Lower leg skin (tissue), 4 donors: ENCODE results near the gene RPS6KC1. TPM values are rescaled to one million over a fixed set of nuclear protein-coding genes. Genes with fewer than 3 reads are reported as not detected.

Experiments
- DNase-seq, 2 donors: peaks; one replicate each; pipeline ENCODE4 v3.0.0-alpha.2; 2019; ENCODE audit warnings: low spot score in 2 of 2
- H3K4me3 ChIP-seq: fragments of 200-600 bp; sonication (generic); 2 replicates; pipeline ENCODE4 v1.5.1; 2017; ENCODE audit warnings: mild to moderate bottlenecking, low read depth; ENCODE audit not compliant: poor library complexity, severe bottlenecking
- CTCF ChIP-seq, 3 donors: fragments of 450-650 bp; IDR thresholded peaks; one replicate each; pipeline ENCODE4 v1.5.1; 2016; ENCODE audit warnings: antibody characterized with exemption in 3 of 3, mild to moderate bottlenecking in 3 of 3, moderate library complexity in 2 of 3
- POLR2A ChIP-seq, 2 donors: fragments of 450-650 bp; IDR thresholded peaks; one replicate each; pipeline ENCODE4 v1.6.1; 2016 to 2017; ENCODE audit warnings: antibody characterized with exemption in 2 of 2, mild to moderate bottlenecking in 1 of 2, moderate library complexity in 1 of 2
- WGBS, 2 donors: methylation state at CpG; one replicate each; pipeline ENCODE4 v1.1.5; 2018; 5-methylcytosine and 5-hydroxymethylcytosine counted together
- intact Hi-C: fragments of 100-400 bp; cut with DNase I; formaldehyde crosslinking; loops from one replicate; pipeline ENCODE4 v1.15.0; 2023; ENCODE audit warnings: low total_unique reads
- total RNA-seq, 4 donors: library from RNA; depleted of rRNA; stranded (reverse); fragments of >200 nt; gene quantifications; one replicate each; pipeline ENCODE4 v1.1.0, GENCODE V29; 2016

RPS6KC1 gene
- total RNA-seq, 4 donors from 2014 or later: 7.6 to 15.5 (median 10.6) TPM

DNA sequence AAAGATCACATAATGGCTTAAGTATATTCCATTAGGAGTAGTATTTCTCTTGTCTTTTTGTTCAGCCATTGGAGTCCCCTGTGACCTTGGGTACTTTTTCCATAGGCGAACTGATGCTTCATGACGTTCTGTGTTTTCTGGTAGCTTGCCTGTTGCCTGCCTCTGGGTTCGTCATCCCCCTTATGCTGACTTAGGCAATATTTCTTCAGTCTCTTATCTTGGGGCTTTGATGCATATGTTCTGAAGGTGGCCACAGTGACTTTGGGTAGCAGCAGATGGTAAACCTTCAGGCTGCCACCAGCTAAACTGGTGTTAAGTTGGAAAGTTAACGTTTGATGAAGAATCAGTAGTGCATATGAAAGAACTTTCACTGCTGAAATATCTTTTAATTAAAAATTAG, 170.2 kb downstream of the RPS6KC1 start:
- no peak overlapping the region for H3K4me3 ChIP-seq
- intact Hi-C loops: no loop called here
- TF ChIP-seq CTCF (IDR thresholded peaks at IDR 0.05): no peak
- no peak for TF ChIP-seq POLR2A (IDR thresholded peaks at IDR 0.05)
- 82% methylated on average over 4 of the region's 4 CpGs for WGBS, 2 donors
- no peak for DNase-seq

GRCh38 chr1:213227458-213227857, 176.4 kb downstream of the RPS6KC1 start:
- 96% methylated on average over 2 of the region's 2 CpGs for WGBS, 2 donors
- intact Hi-C loops: no loop called here
- TF ChIP-seq CTCF (IDR thresholded peaks at IDR 0.05): no peak
- TF ChIP-seq POLR2A (IDR thresholded peaks at IDR 0.05): no peak
- H3K4me3 ChIP-seq: no peak overlapping the region
- DNase-seq: no peak

DNA sequence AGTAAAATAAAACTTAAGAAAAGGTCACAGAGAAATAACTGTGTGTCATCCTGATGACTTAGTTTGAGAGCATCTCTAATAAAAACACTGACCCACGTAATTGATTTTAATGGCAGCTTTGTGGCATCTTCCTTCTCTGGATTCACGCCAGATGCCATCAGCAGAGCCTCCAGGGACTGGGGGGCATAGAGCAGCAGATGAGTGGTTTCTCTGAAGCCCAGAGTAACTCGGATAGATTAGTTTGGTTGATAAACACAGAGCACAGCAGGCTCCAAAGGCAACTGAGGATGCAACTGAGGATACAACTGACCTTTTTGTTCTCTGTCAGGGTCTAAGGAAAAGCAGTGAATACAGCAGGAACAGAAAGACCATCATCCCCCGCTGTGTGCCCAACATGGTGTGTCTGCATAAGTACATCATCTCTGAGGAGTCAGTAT, 180.8 kb downstream of the RPS6KC1 start:
- WGBS, 2 donors: 71 to 75% methylated on average over 4 of the region's 4 CpGs
- TF ChIP-seq CTCF (IDR thresholded peaks at IDR 0.05): no peak
- no peak for TF ChIP-seq POLR2A (IDR thresholded peaks at IDR 0.05)
- DNase-seq: no peak
- intact Hi-C loops: no loop called here
- no peak overlapping the region for H3K4me3 ChIP-seq

- intact Hi-C loops: no loop called here
- DNase-seq: no peak
- no peak for TF ChIP-seq POLR2A (IDR thresholded peaks at IDR 0.05)
- no peak for TF ChIP-seq CTCF (IDR thresholded peaks at IDR 0.05)
- WGBS, 2 donors: 67 to 88% methylated on average over 1 of the region's 1 CpG
- no peak overlapping the region for H3K4me3 ChIP-seq
Observed at GRCh38 chr1:213242883-213243282, 191.8 kb downstream of the RPS6KC1 start.

- H3K4me3 ChIP-seq: no peak overlapping the region
- WGBS, 2 donors: 48 to 49% methylated on average over 3 of the region's 3 CpGs
- intact Hi-C loops: no loop called here
- no peak for DNase-seq
- no peak for TF ChIP-seq POLR2A (IDR thresholded peaks at IDR 0.05)
- no peak for TF ChIP-seq CTCF (IDR thresholded peaks at IDR 0.05)
Observed at GRCh38 chr1:213244664-213245091, 193.6 kb downstream of the RPS6KC1 start.

- no peak for TF ChIP-seq POLR2A (IDR thresholded peaks at IDR 0.05)
- no peak for TF ChIP-seq CTCF (IDR thresholded peaks at IDR 0.05)
- no peak overlapping the region for H3K4me3 ChIP-seq
- DNase-seq: no peak
- intact Hi-C loops: no loop called here
Observed at GRCh38 chr1:213245260-213245910, 194.3 kb downstream of the RPS6KC1 start.
